Fibroblast of pulmonary artery (primary cell): ENCODE measurements around the gene CERK.
"Not testable (repeated sequence)": the region's sequence is repeated elsewhere in the genome, so short reads cannot be mapped to it uniquely, and the experiment has no call there.

Experiments used
- DNase-seq: peaks from one replicate; pipeline ENCODE4 v3.0.0-alpha.2; 2010; ENCODE audit warnings: low read depth
- H3K4me3 ChIP-seq: replicated peaks from 2 replicates; pipeline ENCODE4 v1.5.1; 2011; ENCODE audit warnings: low read depth, mild to moderate bottlenecking, control low read depth, low read length, moderate library complexity
- TF ChIP-seq, protein P1 (sequence below): IDR thresholded peaks from 2 replicates; pipeline ENCODE4 v1.5.1; 2011; ENCODE audit warnings: mild to moderate bottlenecking, control low read depth, low read length, inconsistent platforms; ENCODE audit errors: missing control alignments

Gene CERK

GRCh38 chr22:46646531-46647215 lies 91.4 kb downstream of the CERK start:
- no peak overlapping the region for H3K4me3 ChIP-seq
- TF ChIP-seq, protein P1, sequence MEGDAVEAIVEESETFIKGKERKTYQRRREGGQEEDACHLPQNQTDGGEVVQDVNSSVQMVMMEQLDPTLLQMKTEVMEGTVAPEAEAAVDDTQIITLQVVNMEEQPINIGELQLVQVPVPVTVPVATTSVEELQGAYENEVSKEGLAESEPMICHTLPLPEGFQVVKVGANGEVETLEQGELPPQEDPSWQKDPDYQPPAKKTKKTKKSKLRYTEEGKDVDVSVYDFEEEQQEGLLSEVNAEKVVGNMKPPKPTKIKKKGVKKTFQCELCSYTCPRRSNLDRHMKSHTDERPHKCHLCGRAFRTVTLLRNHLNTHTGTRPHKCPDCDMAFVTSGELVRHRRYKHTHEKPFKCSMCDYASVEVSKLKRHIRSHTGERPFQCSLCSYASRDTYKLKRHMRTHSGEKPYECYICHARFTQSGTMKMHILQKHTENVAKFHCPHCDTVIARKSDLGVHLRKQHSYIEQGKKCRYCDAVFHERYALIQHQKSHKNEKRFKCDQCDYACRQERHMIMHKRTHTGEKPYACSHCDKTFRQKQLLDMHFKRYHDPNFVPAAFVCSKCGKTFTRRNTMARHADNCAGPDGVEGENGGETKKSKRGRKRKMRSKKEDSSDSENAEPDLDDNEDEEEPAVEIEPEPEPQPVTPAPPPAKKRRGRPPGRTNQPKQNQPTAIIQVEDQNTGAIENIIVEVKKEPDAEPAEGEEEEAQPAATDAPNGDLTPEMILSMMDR: no peak
- DNase-seq: no peak

GRCh38 chr22:46642840-46643480 lies 95.1 kb downstream of the CERK start:
- DNase-seq, H3K4me3 ChIP-seq: not testable (repeated sequence)

DNA sequence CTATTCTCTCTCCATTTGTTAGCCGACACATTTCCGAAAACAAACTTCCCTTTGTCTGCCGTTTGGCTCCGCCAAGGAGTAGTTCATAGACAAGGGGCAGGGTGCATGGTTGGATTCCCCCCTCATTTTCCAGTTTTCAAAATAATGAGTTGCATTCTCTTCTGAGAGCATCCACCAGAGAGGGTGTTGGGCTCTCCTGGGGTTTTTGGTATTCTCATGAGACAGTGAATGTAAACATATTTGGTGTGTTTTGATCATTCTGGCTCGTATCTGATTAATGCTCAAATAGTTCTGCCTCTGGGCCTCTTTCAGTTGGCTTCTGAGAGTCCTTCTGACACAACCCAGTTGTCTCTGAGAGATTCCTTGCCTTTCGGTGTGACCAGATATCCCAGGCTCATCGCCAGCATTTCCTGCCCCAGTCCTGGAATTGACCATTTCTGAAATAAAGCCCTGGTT lies 96.2 kb downstream of the CERK start:
- TF ChIP-seq, protein P1: no peak
- peak; percentile 22 for DNase-seq

DNA sequence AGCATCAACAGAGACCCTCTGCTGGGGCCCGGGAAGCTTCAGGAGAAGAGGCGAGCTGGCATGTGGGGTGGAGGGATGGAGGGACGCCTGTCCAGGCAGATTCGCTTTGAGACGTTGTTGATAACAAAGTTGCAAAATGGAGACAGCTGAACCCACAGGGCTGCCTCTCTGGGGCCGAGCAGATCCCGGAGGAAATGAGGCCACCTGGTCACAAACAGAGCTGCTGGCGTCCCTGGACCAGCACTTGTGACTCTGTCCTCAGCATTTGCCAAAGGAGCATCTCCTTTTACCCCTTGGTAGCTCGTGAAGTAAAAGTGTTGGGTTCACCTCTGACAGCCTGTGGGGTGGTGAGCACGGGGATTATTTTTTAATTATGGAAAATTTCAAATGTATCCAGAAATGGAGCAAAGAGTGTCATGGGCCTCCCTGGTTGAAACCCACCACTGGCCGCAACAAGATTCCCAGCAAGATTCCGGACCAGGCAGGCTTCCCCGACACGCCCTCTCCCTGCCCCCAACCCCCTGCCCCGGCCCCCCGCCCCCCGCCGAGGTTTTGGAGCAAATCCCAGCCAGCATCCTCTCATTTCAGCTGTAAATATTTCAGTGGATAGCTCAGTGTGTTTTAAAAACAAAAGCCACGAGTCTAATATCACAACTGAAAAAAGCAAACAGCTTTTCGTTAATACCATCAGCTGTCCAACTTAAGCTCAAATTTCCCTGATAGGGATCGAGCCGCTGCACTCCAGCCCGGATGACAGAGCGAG lies 97.6 kb downstream of the CERK start:
- TF ChIP-seq, protein P1: no peak
- DNase-seq: no peak
- H3K4me3 ChIP-seq: no peak overlapping the region

More for the DNA sequence above, 96.2 kb downstream of the CERK start:
- H3K4me3 ChIP-seq: no peak overlapping the region

GRCh38 chr22:46639843-46640242 lies 98.2 kb downstream of the CERK start:
- DNase-seq: no peak
- TF ChIP-seq, protein P1: no peak
- H3K4me3 ChIP-seq: no peak overlapping the region

- peak; percentile 54 for DNase-seq
- TF ChIP-seq, protein P1: no peak
- H3K4me3 ChIP-seq: no peak overlapping the region
Observed at GRCh38 chr22:46638601-46639431, 99.2 kb downstream of the CERK start.
